ENCODE results near the gene FTO. TPM values are rescaled to one million over a fixed set of nuclear protein-coding genes. Genes with fewer than 3 reads are reported as not detected.

The FTO gene
- total RNA-seq, 1 donor from 2014 or later, result 106 TPM

- no peak for DNase-seq
- Mint-ChIP-seq H3K27me3 (ENCODE audit: unreplicated experiment) (no peaks in the 10 kb centered on the region), H3K36me3 (ENCODE audit: unreplicated experiment) (no peaks in the 10 kb centered on the region), H3K9me3 (ENCODE audit: unreplicated experiment) (no peaks in the 10 kb centered on the region), H3K4me3 (ENCODE audit: unreplicated experiment) (no peak overlapping the region), H3K4me1 (ENCODE audit: low read depth, unreplicated experiment) (peaks cover 7% of the 10 kb centered on the region), H3K27ac (ENCODE audit: unreplicated experiment) (no peak overlapping the region)
- no peak for TF ChIP-seq CTCF (IDR thresholded peaks at IDR 0.05; ENCODE audit: partially characterized antibody, unreplicated experiment)
These were observed 210.0 kb downstream of the FTO start for GRCh38 chr16:53913920-53914319.

GRCh38 chr16:53914736-53915135 is 210.8 kb downstream of the FTO start:
- Mint-ChIP-seq H3K27ac (ENCODE audit: unreplicated experiment) (peak overlapping the region; percentile 50), H3K36me3 (ENCODE audit: unreplicated experiment) (no peaks in the 10 kb centered on the region), H3K4me1 (ENCODE audit: low read depth, unreplicated experiment) (peaks cover 7% of the 10 kb centered on the region), H3K4me3 (ENCODE audit: unreplicated experiment) (no peak overlapping the region), H3K9me3 (ENCODE audit: unreplicated experiment) (no peaks in the 10 kb centered on the region), H3K27me3 (ENCODE audit: unreplicated experiment) (no peaks in the 10 kb centered on the region)
- TF ChIP-seq CTCF (IDR thresholded peaks at IDR 0.05; ENCODE audit: partially characterized antibody, unreplicated experiment), result no peak
- no peak for DNase-seq

- H3K9me3 Mint-ChIP-seq (ENCODE audit: unreplicated experiment), result no peaks in the 10 kb centered on the region
- TF ChIP-seq CTCF (IDR thresholded peaks at IDR 0.05; ENCODE audit: partially characterized antibody, unreplicated experiment), result no peak
- H3K27me3 Mint-ChIP-seq (ENCODE audit: unreplicated experiment), result no peaks in the 10 kb centered on the region
- H3K4me1 Mint-ChIP-seq (ENCODE audit: low read depth, unreplicated experiment), result peaks cover 9% of the 10 kb centered on the region
- H3K36me3 Mint-ChIP-seq (ENCODE audit: unreplicated experiment), result no peaks in the 10 kb centered on the region
- no peak for DNase-seq
- no peak overlapping the region for H3K4me3 Mint-ChIP-seq (ENCODE audit: unreplicated experiment)
- no peak overlapping the region for H3K27ac Mint-ChIP-seq (ENCODE audit: unreplicated experiment)
These were observed 211.7 kb downstream of the FTO start for GRCh38 chr16:53915452-53916160.

- Mint-ChIP-seq H3K4me1 (ENCODE audit: low read depth, unreplicated experiment) (peaks cover 7% of the 10 kb centered on the region), H3K9me3 (ENCODE audit: unreplicated experiment) (no peaks in the 10 kb centered on the region), H3K27me3 (ENCODE audit: unreplicated experiment) (no peaks in the 10 kb centered on the region), H3K4me3 (ENCODE audit: unreplicated experiment) (no peak overlapping the region), H3K27ac (ENCODE audit: unreplicated experiment) (no peak overlapping the region), H3K36me3 (ENCODE audit: unreplicated experiment) (no peaks in the 10 kb centered on the region)
- no peak for DNase-seq
- no peak for TF ChIP-seq CTCF (IDR thresholded peaks at IDR 0.05; ENCODE audit: partially characterized antibody, unreplicated experiment)
These were observed 217.0 kb downstream of the FTO start for GRCh38 chr16:53920988-53921387.

GRCh38 chr16:53922067-53922806 is 218.3 kb downstream of the FTO start:
- TF ChIP-seq CTCF (IDR thresholded peaks at IDR 0.05; ENCODE audit: partially characterized antibody, unreplicated experiment), result no peak
- no peak overlapping the region for H3K27ac Mint-ChIP-seq (ENCODE audit: unreplicated experiment)
- H3K4me1 Mint-ChIP-seq (ENCODE audit: low read depth, unreplicated experiment), result peaks cover 7% of the 10 kb centered on the region
- H3K4me3 Mint-ChIP-seq (ENCODE audit: unreplicated experiment), result no peak overlapping the region
- no peaks in the 10 kb centered on the region for H3K36me3 Mint-ChIP-seq (ENCODE audit: unreplicated experiment)
- no peaks in the 10 kb centered on the region for H3K9me3 Mint-ChIP-seq (ENCODE audit: unreplicated experiment)
- H3K27me3 Mint-ChIP-seq (ENCODE audit: unreplicated experiment), result no peaks in the 10 kb centered on the region
- DNase-seq, result no peak
